Glutamatergic neuron (in vitro differentiated cells): ENCODE data around the gene ZNF497. TPM values are rescaled to one million over a fixed set of nuclear protein-coding genes. Genes with fewer than 3 reads are reported as not detected.
A peak's percentile ranks its signal among the peaks of the same experiment; 100 is the strongest.
"Not testable (repeated sequence)": the region's sequence is repeated elsewhere in the genome, so short reads cannot be mapped to it uniquely, and the experiment has no call there.

Source experiments
- DNase-seq: peaks from one replicate; pipeline ENCODE4 v3.0.0; 2022
- H3K27ac Mint-ChIP-seq: one replicate; pipeline ENCODE4 v1.8.0; 2020; ENCODE audit warnings: mild to moderate bottlenecking, mixed read lengths, inconsistent platforms; ENCODE audit not compliant: unreplicated experiment
- H3K27me3 Mint-ChIP-seq: one replicate; pipeline ENCODE4 v1.8.0; 2020; ENCODE audit warnings: mild to moderate bottlenecking, moderate library complexity, mixed read lengths, inconsistent platforms; ENCODE audit not compliant: unreplicated experiment
- H3K36me3 Mint-ChIP-seq: one replicate; pipeline ENCODE4 v1.8.0; 2020; ENCODE audit warnings: mild to moderate bottlenecking, mixed read lengths, inconsistent platforms; ENCODE audit not compliant: unreplicated experiment
- H3K4me1 Mint-ChIP-seq: one replicate; pipeline ENCODE4 v1.8.0; 2020; ENCODE audit warnings: mild to moderate bottlenecking, low read depth, mixed read lengths, inconsistent platforms; ENCODE audit not compliant: unreplicated experiment
- H3K4me3 Mint-ChIP-seq: one replicate; pipeline ENCODE4 v1.8.0; 2020; ENCODE audit warnings: mild to moderate bottlenecking, mixed read lengths, inconsistent platforms; ENCODE audit not compliant: unreplicated experiment
- H3K9me3 Mint-ChIP-seq: one replicate; pipeline ENCODE4 v1.8.0; 2020; ENCODE audit warnings: mild to moderate bottlenecking, moderate library complexity, mixed read lengths, inconsistent platforms; ENCODE audit not compliant: unreplicated experiment
- CTCF ChIP-seq: fragments of 200-600 bp; sonication (generic); IDR thresholded peaks from one replicate; pipeline ENCODE4 v1.5.0; 2021; ENCODE audit not compliant: partially characterized antibody, unreplicated experiment
- total RNA-seq: library from RNA; stranded (reverse); fragmentation: NEBNext Ultra II Directional; extraction: Animal tissue kit (Norgen Biotek cat#: 25700); gene quantifications from one replicate; pipeline ENCODE4 v1.2.1, GENCODE V29; 2021; ENCODE audit not compliant: unreplicated experiment

ZNF497 gene
- total RNA-seq, 1 donor from 2014 or later: 3.5 TPM

- Mint-ChIP-seq H3K4me1 (peaks cover 7% of the 10 kb centered on the region), H3K36me3 (peaks cover 10% of the 10 kb centered on the region), H3K27ac (no peak overlapping the region), H3K4me3 (peak overlapping the region; percentile 64), H3K9me3 (peaks cover 12% of the 10 kb centered on the region), H3K27me3 (peaks cover 7% of the 10 kb centered on the region)
- no peak for DNase-seq
- no peak for TF ChIP-seq CTCF
These were observed 13.0 kb downstream of the ZNF497 start for GRCh38 chr19:58349590-58349989.

- not testable (repeated sequence) for H3K4me1 Mint-ChIP-seq, H3K36me3 Mint-ChIP-seq, H3K27me3 Mint-ChIP-seq, DNase-seq
- peak overlapping the region; percentile 97 for H3K4me3 Mint-ChIP-seq
- H3K9me3 Mint-ChIP-seq: peaks cover 14% of the 10 kb centered on the region
- peak overlapping the region; percentile 84 for H3K27ac Mint-ChIP-seq
These were observed 14.5 kb downstream of the ZNF497 start for GRCh38 chr19:58348080-58348479.

- Mint-ChIP-seq H3K36me3 (peaks cover 14% of the 10 kb centered on the region), H3K4me1 (peaks cover 7% of the 10 kb centered on the region), H3K27me3 (peaks cover 7% of the 10 kb centered on the region), H3K4me3 (peak overlapping the region; percentile 97), H3K9me3 (peaks cover 13% of the 10 kb centered on the region), H3K27ac (peak overlapping the region; percentile 84)
- DNase-seq: peak; percentile 85
- TF ChIP-seq CTCF: no peak
These were observed 15.3 kb downstream of the ZNF497 start for GRCh38 chr19:58346961-58347929.

GRCh38 chr19:58345558-58345957, 17.0 kb downstream of the ZNF497 start:
- TF ChIP-seq CTCF: no peak
- H3K27ac Mint-ChIP-seq: peak overlapping the region; percentile 18
- H3K27me3 Mint-ChIP-seq: peaks cover 5% of the 10 kb centered on the region

GRCh38 chr19:58338825-58339558, 23.6 kb downstream of the ZNF497 start:
- TF ChIP-seq CTCF: no peak
- H3K4me3 Mint-ChIP-seq: no peak overlapping the region
- peaks cover 3% of the 10 kb centered on the region for H3K9me3 Mint-ChIP-seq
- H3K27ac Mint-ChIP-seq: no peak overlapping the region
- DNase-seq: no peak
- H3K27me3 Mint-ChIP-seq: peaks cover 8% of the 10 kb centered on the region
- peaks cover 15% of the 10 kb centered on the region for H3K36me3 Mint-ChIP-seq
- H3K4me1 Mint-ChIP-seq: no peaks in the 10 kb centered on the region

More at GRCh38 chr19:58345558-58345957, 17.0 kb downstream of the ZNF497 start:
- Mint-ChIP-seq H3K4me1 (peaks cover 7% of the 10 kb centered on the region), H3K9me3 (peaks cover 11% of the 10 kb centered on the region), H3K4me3 (peak overlapping the region; percentile 91), H3K36me3 (peaks cover 20% of the 10 kb centered on the region)
- DNase-seq: no peak
